Suprapubic skin (tissue), 4 donors: ENCODE results near the gene CNTNAP3B. TPM values are rescaled to one million over a fixed set of nuclear protein-coding genes. Genes with fewer than 3 reads are reported as not detected.
"Not testable (repeated sequence)": the region's sequence is repeated elsewhere in the genome, so short reads cannot be mapped to it uniquely, and the experiment has no call there.

Experiments
- DNase-seq, 2 donors: peaks; one replicate each; pipeline ENCODE4 v3.0.0-alpha.2; 2019; ENCODE audit warnings: low spot score in 2 of 2
- H3K27ac ChIP-seq: fragments of 200-600 bp; sonication (generic); one replicate; pipeline ENCODE4 v1.5.1; 2019
- H3K27me3 ChIP-seq: fragments of 200-600 bp; sonication (generic); one replicate; pipeline ENCODE4 v1.5.1; 2019
- H3K36me3 ChIP-seq: fragments of 200-600 bp; sonication (generic); one replicate; pipeline ENCODE4 v1.5.1; 2019
- H3K4me1 ChIP-seq: fragments of 200-600 bp; sonication (generic); one replicate; pipeline ENCODE4 v1.5.1; 2019
- H3K4me3 ChIP-seq: fragments of 200-600 bp; sonication (generic); one replicate; pipeline ENCODE4 v1.5.1; 2019; ENCODE audit warnings: mild to moderate bottlenecking
- H3K9me3 ChIP-seq: fragments of 200-600 bp; sonication (generic); one replicate; pipeline ENCODE4 v1.5.1; 2019
- WGBS: methylation state at CpG from one replicate; pipeline ENCODE4 v1.1.5; 2018; 5-methylcytosine and 5-hydroxymethylcytosine counted together
- total RNA-seq, 4 donors: library from RNA; depleted of rRNA; stranded (reverse); fragments of >200 nt; gene quantifications; one replicate each; pipeline ENCODE4 v1.1.0, GENCODE V29; 2016

The CNTNAP3B gene
- total RNA-seq, result 10 to 100 TPM; 11.6 to 83.3 (median 23.6) TPM

GRCh38 chr9:42129073-42129729 is at the start of gene CNTNAP3B:
CNTNAP3B (minus strand) TSS chr9:42129426; CDS start chr9:42129094, 332 bp downstream.
- H3K4me3 ChIP-seq, result peak within 1 kb of the TSS; percentile 45
- not testable (repeated sequence) for H3K9me3 ChIP-seq, H3K27me3 ChIP-seq, DNase-seq, H3K27ac ChIP-seq, H3K4me1 ChIP-seq, H3K36me3 ChIP-seq
- 0% methylated on average over 5 of the region's 72 CpGs for WGBS

- 40% methylated on average over 1 of the region's 1 CpG for WGBS
Observed at GRCh38 chr9:42160299-42160698, 31.1 kb upstream of the CNTNAP3B start.

GRCh38 chr9:42127056-42127841 is 2.0 kb downstream of the CNTNAP3B start:
- not testable (repeated sequence) for DNase-seq, H3K9me3 ChIP-seq, H3K36me3 ChIP-seq, H3K4me1 ChIP-seq, H3K27me3 ChIP-seq, H3K27ac ChIP-seq
- 39% methylated on average over 12 of the region's 12 CpGs for WGBS
- peak overlapping the region; percentile 26 for H3K4me3 ChIP-seq

More at GRCh38 chr9:42160299-42160698, 31.1 kb upstream of the CNTNAP3B start:
- not testable (repeated sequence) for H3K36me3 ChIP-seq, H3K27me3 ChIP-seq, H3K4me3 ChIP-seq, H3K9me3 ChIP-seq, H3K4me1 ChIP-seq, H3K27ac ChIP-seq, DNase-seq

- not testable (repeated sequence) for DNase-seq, H3K36me3 ChIP-seq, H3K4me1 ChIP-seq, H3K9me3 ChIP-seq, H3K27ac ChIP-seq, H3K4me3 ChIP-seq, H3K27me3 ChIP-seq
- whole genome bisulfite sequencing, result 66% methylated on average over 7 of the region's 7 CpGs
Observed at GRCh38 chr9:42121007-42121406, 8.2 kb downstream of the CNTNAP3B start.

GRCh38 chr9:42095929-42096328 is 33.3 kb downstream of the CNTNAP3B start:
- H3K27ac ChIP-seq, H3K4me3 ChIP-seq, H3K9me3 ChIP-seq, DNase-seq, H3K4me1 ChIP-seq, H3K27me3 ChIP-seq, H3K36me3 ChIP-seq: not testable (repeated sequence)
- 100% methylated on average over 1 of the region's 9 CpGs for WGBS

GRCh38 chr9:42084559-42084952 is 44.7 kb downstream of the CNTNAP3B start:
- H3K36me3 ChIP-seq, H3K4me1 ChIP-seq, DNase-seq, H3K9me3 ChIP-seq, H3K4me3 ChIP-seq, H3K27me3 ChIP-seq, H3K27ac ChIP-seq: not testable (repeated sequence)
- no CpG with 5 or more reads among the region's 1 CpG for WGBS

GRCh38 chr9:42083877-42084558 is 45.2 kb downstream of the CNTNAP3B start:
- H3K4me3 ChIP-seq, H3K9me3 ChIP-seq, H3K4me1 ChIP-seq, DNase-seq, H3K27ac ChIP-seq, H3K36me3 ChIP-seq, H3K27me3 ChIP-seq: not testable (repeated sequence)
- WGBS, result 59% methylated on average over 2 of the region's 4 CpGs

GRCh38 chr9:42080376-42080775 is 48.9 kb downstream of the CNTNAP3B start:
- not testable (repeated sequence) for H3K4me1 ChIP-seq, H3K27me3 ChIP-seq, H3K36me3 ChIP-seq, H3K4me3 ChIP-seq, H3K9me3 ChIP-seq, H3K27ac ChIP-seq, DNase-seq
- WGBS, result 92% methylated on average over 2 of the region's 2 CpGs

- not testable (repeated sequence) for DNase-seq, H3K4me1 ChIP-seq, H3K36me3 ChIP-seq, H3K27ac ChIP-seq, H3K9me3 ChIP-seq, H3K4me3 ChIP-seq, H3K27me3 ChIP-seq
- no CpG with 5 or more reads among the region's 5 CpGs for WGBS
Observed at GRCh38 chr9:42074868-42075267, 54.4 kb downstream of the CNTNAP3B start.

- H3K4me3 ChIP-seq, DNase-seq, H3K36me3 ChIP-seq, H3K9me3 ChIP-seq, H3K4me1 ChIP-seq, H3K27ac ChIP-seq, H3K27me3 ChIP-seq: not testable (repeated sequence)
- WGBS, result no CpG with 5 or more reads among the region's 4 CpGs
Observed at GRCh38 chr9:42071026-42071425, 58.2 kb downstream of the CNTNAP3B start.

- not testable (repeated sequence) for H3K9me3 ChIP-seq, H3K27ac ChIP-seq, DNase-seq, H3K4me1 ChIP-seq, H3K27me3 ChIP-seq, H3K36me3 ChIP-seq, H3K4me3 ChIP-seq
- 23% methylated on average over 3 of the region's 11 CpGs for WGBS
Observed at GRCh38 chr9:42070035-42070799, 59.0 kb downstream of the CNTNAP3B start.

GRCh38 chr9:42053874-42054273 is 75.4 kb downstream of the CNTNAP3B start:
- not testable (repeated sequence) for H3K27me3 ChIP-seq, H3K27ac ChIP-seq, H3K36me3 ChIP-seq, H3K4me1 ChIP-seq, H3K9me3 ChIP-seq, H3K4me3 ChIP-seq, DNase-seq
- 89% methylated on average over 1 of the region's 1 CpG for WGBS

- H3K9me3 ChIP-seq, DNase-seq, H3K4me1 ChIP-seq, H3K27me3 ChIP-seq, H3K27ac ChIP-seq, H3K4me3 ChIP-seq, H3K36me3 ChIP-seq: not testable (repeated sequence)
- WGBS, result no CpG with 5 or more reads among the region's 2 CpGs
Observed at GRCh38 chr9:42050701-42051100, 78.5 kb downstream of the CNTNAP3B start.
